EL (cell line): ENCODE results near the gene AGBL4.
A peak's percentile ranks its signal among the peaks of the same experiment; 100 is the strongest.

Source experiments
- DNase-seq: peaks from one replicate; pipeline ENCODE4 v3.0.0-alpha.2; 2016

AGBL4 gene

GRCh38 chr1:48876330-48876785 lies 1147.4 kb downstream of the AGBL4 start:
- DNase-seq, result peak; percentile 12

DNA sequence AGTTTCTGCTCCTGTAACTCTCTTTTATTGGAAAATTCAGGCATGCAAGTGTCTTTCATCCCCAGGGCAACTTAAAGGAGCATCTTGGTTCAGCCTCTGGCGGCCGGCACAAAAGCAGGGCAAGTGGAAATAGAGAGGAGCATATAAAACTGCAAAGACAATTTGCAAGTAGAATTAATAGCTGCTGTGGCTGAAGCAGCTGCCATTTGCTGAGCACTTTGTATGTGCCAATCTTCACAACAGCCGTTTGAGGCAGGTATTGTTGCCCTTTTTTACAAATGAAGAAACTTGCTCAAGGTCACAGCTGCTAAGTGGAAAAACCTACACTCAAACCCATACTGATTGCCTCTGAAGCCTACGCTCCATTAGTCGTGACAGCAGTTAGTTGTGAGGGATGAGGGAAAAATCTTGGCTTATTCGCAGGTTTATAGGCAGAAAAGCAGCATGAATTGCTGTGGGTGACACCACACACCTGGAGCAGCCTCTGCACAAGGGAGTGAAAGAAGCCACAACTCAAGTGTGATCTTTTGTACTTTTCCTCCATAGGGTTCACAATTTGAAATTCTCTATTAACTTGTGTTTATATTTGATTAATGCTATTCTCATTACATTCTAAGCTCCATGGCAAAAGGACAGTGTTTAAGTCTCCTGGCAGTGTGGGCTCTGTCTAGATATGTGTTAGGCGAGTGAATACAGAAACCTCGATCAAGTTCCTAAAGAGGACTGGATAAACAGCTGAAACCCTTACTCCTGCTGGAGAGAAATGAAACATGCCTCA lies 1148.0 kb downstream of the AGBL4 start:
- no peak for DNase-seq

DNA sequence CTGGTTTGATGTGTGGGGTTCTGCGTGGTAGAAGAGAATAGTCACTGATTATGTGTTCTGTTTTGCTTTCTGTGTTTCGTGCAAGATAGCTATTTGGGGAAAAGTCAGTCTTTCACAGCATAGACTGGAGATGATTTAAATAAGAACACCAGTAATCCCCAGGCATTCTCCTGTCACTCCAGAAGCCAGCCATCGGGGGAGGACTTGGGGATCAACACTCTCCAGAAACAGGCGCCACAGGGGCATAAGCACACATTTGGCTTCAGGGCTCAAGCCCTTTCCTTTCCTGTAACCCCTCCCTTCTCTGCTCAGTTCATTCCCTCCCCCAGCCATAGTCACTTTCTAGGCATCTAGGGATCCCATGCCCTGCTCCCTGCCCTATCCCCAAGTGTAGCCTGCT lies 1149.8 kb downstream of the AGBL4 start:
- no peak for DNase-seq

DNA sequence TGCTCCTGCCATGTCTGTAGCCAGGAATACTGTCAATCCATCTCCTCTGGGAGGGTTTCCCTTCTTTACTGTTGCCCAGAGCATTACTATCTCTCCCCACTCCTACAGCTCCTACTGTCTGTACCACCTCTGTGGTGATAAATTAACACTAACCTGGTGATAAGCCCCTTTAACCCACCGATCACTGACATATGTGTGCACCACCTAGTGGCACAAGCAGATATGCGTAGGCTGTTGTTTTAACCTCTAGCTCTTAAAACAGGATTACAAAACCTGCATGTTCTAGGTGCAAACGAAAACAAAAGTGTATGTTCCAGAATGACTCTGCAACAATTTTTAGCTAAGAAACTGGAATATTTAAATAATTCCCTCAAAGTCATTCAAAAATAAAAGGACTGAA lies 1153.2 kb downstream of the AGBL4 start:
- no peak for DNase-seq

- no peak for DNase-seq
These were observed 1154.4 kb downstream of the AGBL4 start for GRCh38 chr1:48869116-48869893.

- DNase-seq, result no peak
These were observed 1158.8 kb downstream of the AGBL4 start for GRCh38 chr1:48864913-48865312.

GRCh38 chr1:48859456-48859855 lies 1164.3 kb downstream of the AGBL4 start:
- DNase-seq, result no peak

- no peak for DNase-seq
These were observed 1165.4 kb downstream of the AGBL4 start for GRCh38 chr1:48858200-48858920.

GRCh38 chr1:48853006-48853405 lies 1170.7 kb downstream of the AGBL4 start:
- DNase-seq, result peak; percentile 83

GRCh38 chr1:48851638-48852037 lies 1172.1 kb downstream of the AGBL4 start:
- DNase-seq, result peak; percentile 31

DNA sequence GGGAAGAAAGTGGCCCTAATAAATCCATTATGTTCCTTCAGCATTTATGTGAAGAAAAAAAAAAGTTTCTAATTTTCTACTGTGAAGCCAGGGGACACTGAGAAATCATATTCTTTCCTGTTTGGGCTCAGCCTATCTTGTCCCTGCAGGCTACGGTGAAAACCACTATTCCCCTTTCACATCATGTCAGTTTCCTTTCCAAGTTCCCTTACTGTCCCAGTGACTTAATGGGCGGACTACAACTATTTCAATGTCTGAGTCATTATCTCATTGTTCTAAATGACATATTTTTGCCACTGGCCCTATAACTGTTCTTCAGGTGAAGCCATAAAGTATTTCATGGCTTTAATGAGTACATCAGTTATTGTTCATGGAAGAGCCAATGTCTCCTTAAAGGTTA lies 1175.7 kb downstream of the AGBL4 start:
- no peak for DNase-seq

- DNase-seq, result no peak
These were observed 1177.3 kb downstream of the AGBL4 start for GRCh38 chr1:48846441-48846840.

GRCh38 chr1:48844187-48844586 lies 1179.6 kb downstream of the AGBL4 start:
- no peak for DNase-seq

- DNase-seq, result no peak
These were observed 1181.8 kb downstream of the AGBL4 start for GRCh38 chr1:48841966-48842365.

DNA sequence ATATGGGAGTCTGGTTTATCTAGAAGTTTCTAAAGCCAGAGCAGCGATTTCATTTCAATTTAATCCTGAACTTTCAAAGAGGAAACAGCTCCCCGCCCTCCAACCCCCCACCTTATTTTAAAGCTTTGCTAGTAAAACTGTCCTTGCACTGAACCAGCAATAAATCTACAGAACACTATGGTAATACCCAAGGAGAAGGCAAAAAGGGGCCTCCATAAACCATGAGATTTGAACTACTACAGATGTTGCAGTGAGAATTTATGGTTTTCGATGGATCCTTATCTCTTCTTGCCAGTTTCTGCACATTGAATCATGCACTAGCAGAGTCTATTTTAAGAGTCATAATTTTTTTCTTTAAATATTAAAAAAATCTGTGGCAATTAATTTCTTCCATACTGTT lies 1182.3 kb downstream of the AGBL4 start:
- DNase-seq, result no peak

DNA sequence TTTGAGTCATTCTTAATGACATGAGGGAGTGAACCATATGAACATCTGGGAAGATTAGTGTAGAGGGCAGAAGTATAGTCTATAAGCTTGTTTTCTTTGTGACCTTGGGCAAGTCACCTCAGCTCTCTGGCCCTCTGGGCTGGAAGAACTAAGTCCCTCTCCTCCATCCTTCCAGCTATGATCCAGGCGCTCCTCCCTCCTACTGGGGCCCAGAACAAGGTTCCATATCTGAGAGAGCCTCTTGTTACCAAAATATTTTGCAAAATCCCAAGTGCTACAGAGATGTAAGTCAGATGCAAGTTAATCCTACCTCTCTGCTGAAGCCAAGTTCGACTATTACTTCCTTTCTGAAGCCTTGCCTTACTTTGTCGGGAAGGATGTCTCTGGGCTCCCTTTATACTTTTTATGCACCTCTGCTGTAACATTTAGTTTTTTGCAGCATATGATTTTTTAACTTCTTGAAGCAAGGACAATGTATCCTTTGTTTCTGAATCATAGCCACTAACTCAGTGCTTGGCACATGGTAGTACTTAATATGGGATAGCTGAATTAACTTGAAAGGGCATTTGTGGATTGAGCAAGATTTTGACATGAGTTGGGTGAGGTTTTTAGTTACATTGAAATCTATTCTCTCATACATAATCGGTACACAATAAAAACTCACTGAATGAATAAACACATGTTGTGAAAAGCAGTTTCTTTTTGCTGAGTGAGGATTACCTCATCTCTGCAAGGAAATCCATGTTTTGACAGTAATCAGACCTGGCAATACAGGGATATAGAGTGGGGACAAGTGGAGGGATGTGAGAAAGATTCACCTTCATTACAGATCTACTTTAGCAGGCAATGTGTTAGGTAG lies 1192.4 kb downstream of the AGBL4 start:
- DNase-seq, result no peak

DNA sequence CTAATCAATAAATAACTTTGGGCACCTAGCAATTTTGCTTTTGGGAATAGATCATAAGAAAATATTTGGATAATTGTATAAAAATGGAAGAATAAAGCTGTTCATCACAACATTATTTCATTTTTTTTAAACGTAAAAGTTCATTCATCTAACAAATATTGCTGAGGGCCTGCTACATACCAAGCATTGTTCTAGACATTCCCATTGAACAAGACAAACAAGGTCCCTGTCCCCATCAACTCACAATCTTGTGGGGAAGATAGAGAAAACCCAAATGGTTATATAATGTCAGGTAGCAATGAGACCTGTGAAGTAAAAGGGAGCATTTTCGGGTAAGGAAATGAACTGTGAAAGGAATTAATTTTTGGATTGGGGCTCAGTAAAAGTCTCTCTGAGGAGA lies 1193.0 kb downstream of the AGBL4 start:
- DNase-seq, result no peak

DNA sequence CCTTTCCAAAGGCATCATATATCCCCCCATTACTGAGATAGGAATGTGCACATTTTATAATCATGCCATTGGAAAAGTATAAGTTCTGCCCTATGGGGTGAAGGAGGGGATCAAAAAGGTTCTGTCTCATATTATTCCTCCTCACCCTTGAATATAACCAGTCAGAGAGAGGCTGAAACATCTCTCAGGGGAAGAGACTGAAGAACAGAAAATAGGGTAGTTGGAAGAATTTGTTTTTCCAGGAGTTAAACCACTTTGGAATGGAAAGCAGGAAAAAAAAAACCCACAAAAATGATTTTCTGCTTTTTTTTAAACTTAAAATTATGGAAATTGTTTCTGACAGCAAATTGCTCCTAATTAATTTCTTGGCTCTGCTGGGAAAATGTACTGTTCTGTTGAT lies 1194.3 kb downstream of the AGBL4 start:
- no peak for DNase-seq

- no peak for DNase-seq
These were observed 1200.6 kb downstream of the AGBL4 start for GRCh38 chr1:48823168-48823567.

GRCh38 chr1:48820491-48820890 lies 1203.3 kb downstream of the AGBL4 start:
- no peak for DNase-seq

- peak; percentile 12 for DNase-seq
These were observed 1206.1 kb downstream of the AGBL4 start for GRCh38 chr1:48817505-48818114.

GRCh38 chr1:48810740-48811139 lies 1213.0 kb downstream of the AGBL4 start:
- DNase-seq, result no peak
